ENCODE data around the gene KIF26B. TPM values are rescaled to one million over a fixed set of nuclear protein-coding genes. Genes with fewer than 3 reads are reported as not detected.
A peak's percentile ranks its signal among the peaks of the same experiment; 100 is the strongest.

KIF26B gene
- polyA plus RNA-seq, 4 donors, result 29.7 to 44.6 (median 38.7) TPM

DNA sequence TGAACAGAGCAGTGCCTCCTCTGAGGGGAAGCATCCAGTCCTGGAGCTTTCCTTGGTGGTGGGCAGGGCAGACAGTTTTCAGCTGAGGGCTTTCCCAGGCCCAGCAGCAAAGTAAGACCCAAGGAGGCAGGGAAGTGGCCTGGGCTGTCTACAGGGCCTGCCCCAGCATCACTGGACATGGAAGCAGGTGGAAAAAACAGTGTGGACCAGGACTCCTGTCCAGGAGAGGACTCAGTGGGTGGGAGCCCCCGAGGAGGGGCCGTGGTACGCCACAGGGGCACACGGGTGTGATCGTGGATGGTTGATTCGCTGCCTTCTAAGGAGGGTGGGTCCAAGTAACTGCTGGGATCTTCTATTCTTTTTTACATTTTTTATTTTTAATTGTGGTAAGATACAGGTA, 387.6 kb downstream of the KIF26B start:
- DNase-seq (ENCODE audit: low read depth in 4 of 4, low spot score in 2 of 4), result no peak

DNA sequence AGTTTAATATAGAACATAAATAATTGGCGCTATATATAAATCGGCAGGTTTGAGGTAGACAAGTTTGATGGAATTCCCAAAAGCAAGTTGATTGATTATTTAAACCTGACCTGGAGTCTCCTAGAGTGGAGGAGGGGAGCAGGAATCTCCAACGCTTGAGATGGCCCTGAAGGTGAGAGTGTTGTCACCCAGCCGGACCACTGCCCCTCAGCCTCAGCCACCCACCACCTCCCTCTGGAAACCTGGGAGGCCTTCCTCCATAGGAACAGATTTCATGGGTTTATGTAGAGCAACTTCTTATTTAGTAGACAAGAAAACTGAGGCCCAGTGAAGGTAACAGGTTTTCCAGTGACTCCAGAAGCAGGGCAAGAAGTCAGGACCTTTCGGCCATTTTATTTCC, 389.5 kb downstream of the KIF26B start:
- DNase-seq (ENCODE audit: low read depth in 4 of 4, low spot score in 2 of 4), result no peak

DNA sequence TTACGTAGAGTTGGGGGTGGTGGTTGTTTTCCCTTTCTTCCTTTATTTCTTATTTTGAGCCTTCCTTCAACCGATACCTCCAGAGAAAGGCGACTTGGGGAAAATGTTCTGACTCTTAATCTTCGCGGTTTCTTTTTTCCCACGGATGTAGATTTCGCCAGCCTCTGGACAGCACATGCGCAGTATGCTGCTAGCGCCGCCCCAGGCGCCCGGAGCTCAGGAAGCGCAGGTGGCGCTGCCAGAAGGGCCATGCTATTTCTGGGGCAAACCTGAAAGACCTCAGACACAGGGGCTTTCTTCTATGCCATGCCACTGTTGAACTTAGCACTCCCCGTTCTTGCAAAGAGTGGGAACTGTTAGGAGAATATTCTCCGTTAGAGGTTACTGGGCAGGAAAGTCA, 392.1 kb downstream of the KIF26B start:
- no peak for DNase-seq (ENCODE audit: low read depth in 4 of 4, low spot score in 2 of 4)

DNA sequence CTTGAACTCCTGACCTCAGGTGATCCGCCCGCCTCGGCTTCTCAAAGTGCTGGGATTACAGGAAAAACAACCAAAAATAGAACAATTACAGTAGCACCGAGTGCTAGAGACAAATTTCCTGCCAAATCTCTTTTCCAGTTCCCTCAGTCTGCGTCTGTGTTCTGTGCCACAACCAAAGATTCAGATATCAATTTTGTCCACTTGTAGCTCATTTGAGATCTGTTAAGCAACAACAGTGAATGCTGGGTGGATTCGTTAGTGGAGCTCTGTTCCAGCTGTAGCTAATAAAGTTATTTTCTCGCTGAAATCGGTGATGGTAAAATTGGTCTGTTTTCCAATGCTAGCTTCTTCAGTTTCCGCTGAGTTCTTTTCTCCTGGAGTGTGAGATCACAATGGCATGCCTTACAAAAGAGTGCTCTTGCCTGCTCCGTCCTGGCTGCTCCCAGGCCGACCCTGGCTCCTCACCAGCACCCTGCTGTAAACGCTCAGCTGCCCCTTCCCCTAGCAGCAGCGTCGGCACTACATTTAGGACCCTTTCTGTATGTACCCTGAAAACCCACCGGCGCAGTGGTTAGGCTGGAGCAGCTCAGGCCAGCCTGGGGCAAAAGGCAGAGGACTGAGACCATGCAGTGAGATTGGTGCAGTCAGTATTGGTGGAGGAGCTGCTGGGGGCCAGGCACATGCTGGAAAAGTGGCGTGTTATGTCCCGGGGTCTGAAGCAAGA, 395.4 kb downstream of the KIF26B start:
- no peak for DNase-seq (ENCODE audit: low read depth in 4 of 4, low spot score in 2 of 4)

DNA sequence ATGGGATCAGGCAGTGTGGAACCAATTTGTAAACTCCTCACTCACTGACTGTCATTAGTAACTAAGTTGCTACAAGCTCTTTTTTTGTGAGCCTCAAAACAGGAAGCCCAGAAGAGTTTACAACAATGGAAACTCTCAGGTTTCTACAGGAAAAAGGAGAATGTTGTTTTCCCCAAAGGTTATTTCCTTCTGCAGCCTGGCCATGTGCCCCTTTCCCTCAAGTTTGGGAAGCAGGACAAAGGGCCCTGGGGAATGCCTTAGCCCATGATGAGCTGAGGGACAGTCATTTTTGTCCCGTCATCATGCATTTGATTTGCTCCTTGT, 395.9 kb downstream of the KIF26B start:
- DNase-seq (ENCODE audit: low read depth in 4 of 4, low spot score in 2 of 4), result no peak

DNA sequence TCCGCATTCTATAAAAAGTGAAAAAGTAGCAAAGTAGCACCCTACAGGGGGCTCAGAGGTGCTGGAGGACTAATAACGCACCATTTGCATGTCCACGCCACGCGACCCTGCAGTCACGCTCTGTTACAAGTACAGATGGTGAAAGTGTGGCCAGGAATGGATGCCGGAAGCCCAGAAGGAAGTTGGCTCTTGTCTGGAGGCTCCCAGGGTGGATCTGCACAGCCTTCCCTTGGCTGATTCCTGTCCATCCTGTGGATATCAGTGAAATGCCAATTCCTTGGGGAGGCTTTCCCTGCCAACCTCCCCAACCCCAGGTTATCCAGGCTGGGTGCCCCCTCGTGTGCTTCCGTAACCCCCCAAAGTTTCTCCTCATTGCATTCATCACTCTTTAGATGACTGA, 396.8 kb downstream of the KIF26B start:
- no peak for DNase-seq (ENCODE audit: low read depth in 4 of 4, low spot score in 2 of 4)

DNA sequence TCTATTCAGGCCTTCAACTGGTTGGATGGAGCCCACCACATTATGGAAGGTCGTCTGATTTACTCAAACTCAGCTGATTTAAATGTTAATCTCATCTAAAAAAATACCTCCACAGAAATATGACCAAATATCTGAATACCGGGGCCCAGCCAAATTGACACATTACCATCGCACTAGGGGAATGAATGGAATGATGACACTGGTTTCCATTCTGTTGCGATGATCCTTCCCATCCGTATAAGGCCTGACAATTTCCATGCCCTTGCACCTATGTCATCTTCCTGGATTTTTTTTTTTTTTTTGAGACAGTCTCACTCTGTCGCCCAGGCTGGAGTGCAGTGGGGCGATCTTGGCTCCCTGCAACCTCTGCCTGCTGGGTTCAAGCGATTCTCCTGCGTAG, 397.5 kb downstream of the KIF26B start:
- DNase-seq (ENCODE audit: low read depth in 4 of 4, low spot score in 2 of 4), result no peak

DNA sequence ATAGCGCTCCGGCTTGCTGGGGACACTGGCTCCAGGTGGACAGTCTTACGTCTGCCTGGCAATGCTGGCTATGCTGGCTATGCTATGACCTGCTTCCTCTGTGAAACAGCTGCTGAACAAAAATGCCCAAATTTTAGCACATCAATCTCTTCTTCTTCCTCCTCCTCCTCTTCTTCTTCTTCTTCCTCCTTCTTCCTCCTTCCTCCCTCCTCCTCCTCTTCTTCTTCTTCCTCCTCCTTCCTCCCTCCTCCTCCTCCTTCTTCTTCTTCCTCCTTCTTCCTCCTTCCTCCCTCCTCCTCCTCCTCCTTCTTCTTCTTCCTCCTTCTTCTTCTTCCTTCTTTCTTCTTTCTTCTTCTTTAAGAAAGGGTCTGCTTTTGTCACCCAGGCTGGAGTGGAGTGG, 401.3 kb downstream of the KIF26B start:
- no peak for DNase-seq (ENCODE audit: low read depth in 4 of 4, low spot score in 2 of 4)

DNA sequence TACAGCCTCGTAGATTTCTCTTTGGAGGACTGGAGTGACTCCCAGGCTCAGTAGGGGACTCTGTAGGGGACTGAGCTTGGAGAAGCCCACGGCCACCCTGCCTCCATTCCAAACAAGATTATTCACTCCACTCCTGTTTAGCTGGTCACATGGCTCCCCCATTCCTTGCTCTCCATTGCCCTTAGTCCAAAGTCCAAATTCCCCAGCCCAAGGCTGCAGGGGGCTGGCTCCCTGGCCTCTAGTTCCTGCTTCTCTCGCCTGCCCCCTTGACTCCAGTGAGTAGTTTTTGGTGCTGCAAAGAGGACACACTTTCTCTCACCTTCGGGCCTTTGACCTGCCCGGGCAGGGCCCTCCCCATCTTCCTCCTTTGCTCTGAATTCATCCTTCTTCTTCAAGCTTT, 403.3 kb downstream of the KIF26B start:
- DNase-seq (ENCODE audit: low read depth in 4 of 4, low spot score in 2 of 4), result no peak

DNA sequence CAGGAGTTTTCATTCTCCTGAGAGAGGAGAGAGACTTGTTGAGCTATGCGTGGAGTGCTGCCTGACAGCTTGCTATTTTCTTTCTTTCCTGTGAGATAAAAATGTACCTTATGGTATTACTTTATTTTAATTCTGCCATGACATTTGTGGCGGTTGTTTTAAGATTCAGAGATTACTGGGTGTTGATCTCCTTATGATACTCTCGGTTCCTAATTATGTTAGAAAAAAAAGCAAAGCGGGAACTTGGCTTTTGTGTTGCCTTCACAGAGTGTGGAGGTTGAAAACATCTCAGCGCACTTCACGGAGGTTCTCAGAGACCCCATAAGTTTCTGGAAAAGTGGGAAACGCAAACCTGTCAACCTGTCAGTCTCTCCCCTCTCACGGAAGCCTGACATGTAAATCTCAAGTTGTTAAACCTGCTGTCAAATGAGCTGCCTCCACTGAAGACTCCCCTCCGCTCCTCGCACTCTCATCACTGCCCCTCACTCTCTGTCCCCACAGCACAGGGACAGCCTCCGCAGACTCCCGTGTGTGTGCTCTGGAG, 405.6 kb downstream of the KIF26B start:
- DNase-seq (ENCODE audit: low read depth in 4 of 4, low spot score in 2 of 4), result no peak

DNA sequence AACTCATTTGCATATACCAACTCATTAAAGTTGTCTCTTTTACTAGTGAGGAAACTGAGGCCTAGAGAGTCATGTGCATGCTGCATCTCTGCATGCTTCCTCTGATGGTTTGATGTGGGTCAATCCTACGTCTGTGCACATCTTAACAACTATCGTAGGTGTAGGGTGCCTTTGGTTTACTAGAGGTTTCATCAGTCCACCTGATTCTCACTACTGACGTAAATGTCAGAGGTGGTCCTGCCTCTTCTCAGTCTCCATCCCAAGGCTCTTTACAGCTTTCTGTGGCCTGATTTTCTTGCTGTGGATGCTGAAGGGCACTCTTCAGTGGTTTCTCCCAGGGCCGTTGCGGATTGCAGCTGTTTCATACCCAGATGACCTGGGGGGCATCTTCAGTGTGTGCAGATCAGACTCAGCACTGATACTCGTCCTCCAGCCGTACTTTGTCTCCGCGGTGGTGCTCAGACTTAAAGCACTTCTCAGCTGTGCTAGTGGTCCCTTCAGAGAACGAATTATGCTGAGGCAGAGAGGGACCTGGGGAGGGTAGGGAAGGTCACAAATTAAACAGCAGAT, 407.0 kb downstream of the KIF26B start:
- no peak for DNase-seq (ENCODE audit: low read depth in 4 of 4, low spot score in 2 of 4)

DNA sequence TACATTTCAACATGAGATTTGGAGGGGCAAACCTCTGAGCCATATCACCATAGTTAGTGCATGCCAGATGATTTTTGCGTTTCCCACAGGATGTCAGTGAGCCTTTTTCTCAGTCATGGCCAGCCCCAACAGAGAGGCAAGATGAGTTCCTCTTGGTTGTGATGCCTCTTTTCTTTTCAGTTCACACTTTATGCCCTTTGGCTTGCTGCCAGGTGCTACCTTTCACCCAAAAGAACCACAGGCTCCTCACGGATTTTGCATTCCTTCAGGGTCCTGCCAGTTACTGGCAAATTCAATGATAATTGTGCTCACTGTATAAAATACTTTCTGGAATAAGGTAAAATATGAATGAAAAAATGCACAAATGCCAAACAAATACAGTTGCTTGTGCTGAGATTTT, 411.3 kb downstream of the KIF26B start:
- no peak for DNase-seq (ENCODE audit: low read depth in 4 of 4, low spot score in 2 of 4)

DNA sequence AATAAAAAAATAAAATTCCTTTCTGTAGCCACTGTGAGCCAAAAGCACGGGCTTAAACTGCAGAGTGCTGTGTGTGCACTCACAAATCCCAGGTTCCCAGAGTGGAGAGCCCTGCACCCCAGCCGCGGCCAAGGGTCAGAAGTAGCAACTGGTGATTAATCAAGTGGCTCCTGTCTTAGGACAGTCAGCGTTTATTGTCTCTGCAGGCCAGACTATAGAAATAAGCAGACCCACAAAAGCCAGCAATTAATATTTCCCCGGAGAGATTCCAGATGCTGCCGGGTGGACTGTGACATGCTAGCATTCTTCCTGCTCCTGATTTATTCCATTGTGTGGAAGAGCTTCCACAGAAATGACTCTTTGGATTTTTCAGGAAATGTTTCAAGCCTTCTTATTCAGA, 412.2 kb downstream of the KIF26B start:
- peak in 3 of 4 donors; percentile 55 to 75 (median 72) for DNase-seq (ENCODE audit: low read depth in 4 of 4, low spot score in 2 of 4)

DNA sequence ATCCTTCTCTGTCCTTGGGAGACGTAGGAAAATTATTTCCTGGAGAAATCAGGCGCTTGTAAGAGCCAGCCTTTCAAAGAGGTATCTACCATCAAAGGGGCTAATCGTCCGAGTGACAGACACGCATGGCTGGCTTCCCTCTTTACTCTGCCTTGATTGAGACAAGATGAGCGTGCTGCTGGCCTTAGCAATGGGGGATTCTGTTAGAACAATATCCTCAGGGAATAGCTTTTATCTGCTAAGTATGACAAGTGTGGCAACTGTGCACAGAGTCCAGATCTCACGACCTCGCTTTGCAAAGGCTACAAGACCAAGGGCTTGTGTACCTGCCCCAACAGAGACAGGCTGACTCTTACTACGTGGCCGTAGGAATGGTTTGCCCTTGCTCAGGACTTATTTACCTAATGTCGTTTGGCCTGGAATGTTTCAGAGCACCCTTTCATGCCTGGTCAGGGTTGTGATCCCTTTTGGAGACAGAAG, 417.1 kb downstream of the KIF26B start:
- no peak for DNase-seq (ENCODE audit: low read depth in 4 of 4, low spot score in 2 of 4)

DNA sequence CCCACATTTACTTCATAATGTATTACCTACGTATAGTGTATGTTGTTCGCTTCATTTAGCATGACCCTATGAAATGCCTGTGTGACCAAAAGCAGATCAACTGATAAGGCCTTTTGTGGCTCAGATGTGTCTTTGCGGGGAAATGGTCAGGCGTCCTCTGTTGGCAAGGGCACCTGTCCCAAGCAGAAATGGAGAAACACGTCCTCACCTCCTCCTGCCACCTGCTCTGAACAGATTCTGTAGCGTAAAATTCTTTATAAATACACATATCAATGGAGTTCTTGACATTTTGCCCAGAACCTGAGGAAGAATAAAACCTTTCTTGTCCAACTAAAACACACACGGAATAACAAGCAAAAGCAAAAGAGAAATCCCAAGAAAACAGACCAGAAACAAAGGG, 417.9 kb downstream of the KIF26B start:
- DNase-seq (ENCODE audit: low read depth in 4 of 4, low spot score in 2 of 4), result no peak

DNA sequence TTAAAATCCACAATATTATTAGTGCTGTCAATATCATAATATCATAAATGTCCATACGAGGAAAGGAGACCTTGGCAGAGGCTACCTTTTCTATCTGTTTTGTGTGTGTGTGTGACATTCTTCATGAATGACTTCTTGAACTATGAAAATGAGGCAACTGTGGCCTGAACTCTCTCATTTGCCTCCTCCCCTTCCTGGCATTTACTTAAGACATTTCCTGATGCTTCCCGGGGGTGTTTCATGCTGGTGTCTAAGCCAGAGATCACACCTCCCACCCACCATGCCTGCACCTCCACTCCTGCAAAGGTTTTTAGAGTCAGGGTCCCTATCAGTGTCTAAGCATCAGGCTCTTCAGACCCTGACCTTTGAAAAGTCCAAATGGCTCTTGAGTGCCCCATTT, 420.9 kb downstream of the KIF26B start:
- DNase-seq (ENCODE audit: low read depth in 4 of 4, low spot score in 2 of 4), result no peak

DNA sequence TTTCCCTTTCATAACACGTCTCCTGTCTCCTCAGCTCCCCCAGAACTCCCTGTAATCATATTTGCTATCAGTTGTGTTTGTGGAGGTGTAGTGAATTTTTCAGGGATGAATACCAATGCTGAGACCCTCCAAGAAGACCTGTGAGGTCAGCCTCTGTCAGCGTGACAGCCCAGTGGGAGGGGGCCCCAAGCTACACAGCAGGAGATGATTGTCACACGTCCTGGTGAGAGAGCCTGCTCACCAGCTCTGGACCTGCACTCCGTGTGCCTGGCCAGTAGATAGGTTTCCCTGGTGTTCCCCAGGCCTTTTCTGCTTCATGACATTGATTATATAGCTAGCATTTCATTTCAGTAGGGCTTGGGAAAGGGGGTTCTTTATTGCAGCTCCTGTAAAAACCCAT, 421.5 kb downstream of the KIF26B start:
- no peak for DNase-seq (ENCODE audit: low read depth in 4 of 4, low spot score in 2 of 4)

DNA sequence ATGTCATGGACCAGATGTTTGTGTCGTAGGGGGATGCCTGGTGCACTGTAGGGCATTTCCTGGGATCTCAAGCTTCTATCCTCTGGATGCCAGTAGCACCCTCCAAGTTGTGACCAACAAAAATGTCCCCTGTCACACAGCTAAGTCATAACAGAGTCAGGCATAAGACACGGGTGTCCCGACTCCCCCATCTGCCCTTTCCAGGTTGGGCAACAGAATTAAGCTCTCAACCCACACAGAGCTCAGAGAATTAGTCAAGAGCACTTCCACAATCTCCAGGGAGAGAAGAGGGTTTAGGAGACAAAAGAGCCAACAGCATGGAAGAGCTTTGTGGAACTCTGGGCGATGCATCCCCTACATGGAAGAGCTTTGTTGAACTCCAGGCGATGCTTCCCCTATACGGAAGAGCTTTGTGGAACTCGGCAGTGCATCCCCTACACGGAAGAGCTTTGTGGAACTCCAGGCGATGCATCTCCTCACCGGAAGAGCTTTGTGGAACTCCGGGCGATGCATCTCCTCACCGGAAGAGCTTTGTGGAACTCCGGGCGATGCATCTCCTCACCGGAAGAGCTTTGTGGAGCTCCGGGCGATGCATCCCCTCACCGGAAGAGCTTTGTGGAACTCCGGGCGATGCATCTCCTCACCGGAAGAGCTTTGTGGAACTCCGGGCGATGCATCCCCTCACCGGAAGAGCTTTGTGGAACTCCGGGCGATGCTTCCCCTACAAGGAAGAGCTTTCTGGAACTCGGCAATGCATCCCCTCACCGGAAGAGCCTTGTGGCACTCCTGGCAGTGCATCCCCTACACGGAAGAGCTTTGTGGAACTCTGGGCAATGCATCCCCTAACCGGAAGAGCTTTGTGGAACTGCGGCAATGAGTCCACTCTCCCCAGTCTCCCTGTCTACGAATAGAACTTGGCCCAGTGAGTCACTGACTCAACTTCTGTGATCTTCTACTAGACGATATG, 422.7 kb downstream of the KIF26B start:
- DNase-seq (ENCODE audit: low read depth in 4 of 4, low spot score in 2 of 4), result no peak

DNA sequence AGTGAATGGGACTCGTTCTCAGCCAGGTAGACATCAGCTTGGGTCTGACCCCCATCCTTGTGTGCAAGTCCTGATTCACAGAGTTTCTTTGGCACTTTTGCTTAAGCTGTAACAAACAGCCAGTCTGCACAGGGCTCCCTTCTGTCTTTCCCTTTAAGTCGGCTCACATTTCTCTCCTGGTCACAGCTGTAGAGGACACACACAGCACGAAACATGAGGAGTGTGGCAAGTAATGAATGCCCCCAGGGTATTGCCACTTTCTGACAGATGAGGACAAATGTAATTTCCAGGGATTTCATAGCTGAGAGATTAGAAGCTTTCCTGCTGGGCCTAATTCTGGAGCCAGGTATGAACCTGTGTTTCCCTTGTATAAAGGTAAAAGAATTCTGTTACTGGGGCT, 423.5 kb downstream of the KIF26B start:
- no peak for DNase-seq (ENCODE audit: low read depth in 4 of 4, low spot score in 2 of 4)

DNA sequence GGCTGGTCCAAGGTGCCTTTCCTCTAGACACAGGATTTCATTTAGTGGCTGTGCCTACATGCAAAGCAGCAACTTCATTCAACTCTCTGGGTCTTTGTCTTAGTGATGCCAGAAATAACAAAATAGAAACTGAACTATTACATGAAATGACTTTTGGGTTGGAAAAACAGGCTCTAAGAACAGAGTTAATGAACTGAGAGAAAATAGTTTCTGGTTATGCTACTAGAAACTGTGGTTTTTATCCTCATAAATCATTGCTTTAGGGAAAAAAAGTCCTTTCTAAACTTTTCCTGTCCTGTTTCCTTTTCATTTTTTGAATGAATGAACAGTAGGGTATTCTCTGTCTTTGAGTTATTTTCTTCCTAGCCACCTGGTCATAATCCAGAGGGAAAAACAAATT, 424.0 kb downstream of the KIF26B start:
- DNase-seq (ENCODE audit: low read depth in 4 of 4, low spot score in 2 of 4), result no peak

DNA sequence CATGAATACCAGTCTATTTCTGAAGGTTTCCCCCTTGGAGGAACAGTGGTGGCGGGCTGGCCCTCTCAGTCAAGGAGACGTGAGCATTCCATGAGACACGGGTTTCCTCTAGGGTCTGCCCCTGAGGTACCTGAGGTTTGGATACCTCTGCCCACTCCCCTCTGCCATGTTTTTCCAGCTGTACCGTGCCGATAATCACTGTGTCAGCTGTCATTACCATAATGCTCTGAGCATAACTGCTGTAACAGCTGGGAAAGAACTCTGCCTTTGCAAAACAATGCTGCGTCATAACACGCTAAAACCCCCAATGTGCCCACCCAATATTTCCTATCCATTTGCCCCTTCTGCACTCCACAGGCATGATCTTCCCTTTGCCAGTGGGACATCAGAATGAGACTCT, 425.1 kb downstream of the KIF26B start:
- no peak for DNase-seq (ENCODE audit: low read depth in 4 of 4, low spot score in 2 of 4)

Measured in left renal cortex interstitium (tissue), 4 donors.